ENCODE measurements around the gene POLH. TPM values are rescaled to one million over a fixed set of nuclear protein-coding genes. Genes with fewer than 3 reads are reported as not detected.
"Not testable (repeated sequence)": the region's sequence is repeated elsewhere in the genome, so short reads cannot be mapped to it uniquely, and the experiment has no call there.

Gene POLH
- total RNA-seq, result 26.4 and 31.2 TPM in 2 replicates

DNA sequence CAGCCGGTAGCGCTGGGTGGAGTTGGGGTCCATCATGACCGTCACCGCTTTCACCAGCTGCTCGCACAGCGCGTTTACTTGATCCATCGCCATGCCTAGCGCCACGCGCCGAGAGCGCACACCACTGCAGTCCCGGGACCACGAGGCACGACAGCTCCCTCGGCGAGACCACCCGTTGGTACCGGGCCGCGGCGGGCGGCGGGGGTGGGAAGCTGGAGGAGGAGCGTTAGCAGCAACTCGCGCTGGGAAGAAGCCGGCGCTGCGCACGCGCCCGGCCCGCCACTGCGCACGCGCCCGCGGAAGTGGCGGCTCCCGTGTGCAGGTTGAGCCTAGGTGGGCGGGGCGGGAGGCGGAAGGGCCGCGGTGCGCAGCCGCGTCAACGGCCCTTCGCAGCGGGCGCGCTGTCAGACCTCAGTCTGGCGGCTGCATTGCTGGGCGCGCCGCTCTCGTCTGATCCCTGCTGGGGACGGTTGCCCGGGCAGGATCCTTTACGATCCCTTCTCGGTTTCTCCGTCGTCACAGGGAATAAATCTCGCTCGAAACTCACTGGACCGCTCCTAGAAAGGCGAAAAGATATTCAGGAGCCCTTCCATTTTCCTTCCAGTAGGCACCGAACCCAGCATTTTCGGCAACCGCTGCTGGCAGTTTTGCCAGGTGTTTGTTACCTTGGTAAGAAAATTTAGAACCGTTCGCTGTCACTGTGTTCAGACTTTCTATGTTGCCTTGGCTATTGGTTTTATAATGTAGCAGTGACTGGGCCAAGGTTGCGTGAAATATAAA is at the start of gene POLH, which contains the start of gene XPO5:
POLH (plus strand) TSS at position 414 of the 780 bp plus-strand sequence. CDS start 6,135 bp downstream, outside the sequence.
XPO5 (minus strand) TSS at position 267 of the 780 bp plus-strand sequence; CDS start at position 93, 174 bp downstream.
- DNase-seq (ENCODE audit: low read depth, low spot score), result peak; percentile 75

DNA sequence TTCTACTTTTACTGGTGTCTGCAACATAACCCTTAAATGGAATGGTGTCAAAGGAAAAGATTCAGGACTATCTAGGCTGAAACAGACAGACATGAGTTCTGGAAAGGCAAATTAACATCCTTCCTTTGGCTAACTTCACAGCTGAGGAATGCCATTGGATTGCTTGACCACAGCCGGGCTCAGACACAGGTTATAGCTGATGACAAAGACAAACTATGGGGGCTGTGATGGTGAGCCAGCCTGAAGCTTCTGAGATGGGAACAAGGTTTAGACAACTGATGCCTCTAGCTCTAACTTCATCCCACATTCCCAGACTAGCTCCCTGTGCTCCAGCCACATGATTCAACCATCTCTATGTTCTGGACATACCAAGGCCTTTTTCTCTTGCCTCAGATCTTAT is 43.8 kb upstream of the POLH start:
- no peak for DNase-seq (ENCODE audit: low read depth, low spot score)

DNA sequence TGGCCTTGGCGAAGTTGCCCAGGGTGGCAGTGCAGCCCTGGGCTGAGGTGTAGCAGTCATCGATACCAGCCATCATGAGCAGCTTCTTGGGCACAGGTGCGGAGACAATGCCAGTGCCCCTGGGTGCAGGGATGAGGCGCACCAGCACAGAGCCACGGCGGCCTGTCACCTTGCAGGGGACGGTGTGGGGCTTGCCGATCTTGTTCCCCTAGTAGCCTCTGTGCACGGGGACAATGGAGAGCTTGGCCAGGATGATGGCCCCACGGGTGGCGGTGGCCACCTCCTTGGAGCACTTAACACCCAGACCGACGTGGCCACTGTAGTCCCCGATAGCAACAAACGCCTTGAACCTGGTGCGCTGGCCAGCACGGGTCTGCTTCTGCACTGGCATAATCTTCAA is 37.0 kb upstream of the POLH start:
- DNase-seq (ENCODE audit: low read depth, low spot score), result not testable (repeated sequence)

DNA sequence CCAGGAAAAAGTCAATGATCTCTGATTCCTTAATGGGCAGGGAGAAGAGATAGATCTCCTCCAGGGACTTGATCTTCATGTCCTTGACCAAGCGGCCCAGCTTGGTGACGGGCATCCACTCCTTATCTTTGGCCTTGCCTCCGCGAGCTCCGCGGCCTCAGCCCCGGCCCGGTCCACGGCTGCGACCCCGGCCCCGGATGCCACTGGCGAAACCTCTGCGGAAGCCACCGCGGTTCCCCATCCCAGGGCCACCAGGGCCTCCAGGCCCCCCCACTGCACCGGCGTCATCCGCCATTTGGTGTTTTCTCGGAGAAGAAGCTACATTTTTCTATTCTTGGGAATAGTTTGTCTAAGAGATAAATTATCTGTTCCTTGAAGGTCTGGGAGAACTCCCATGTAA is 36.6 kb upstream of the POLH start:
- DNase-seq (ENCODE audit: low read depth, low spot score), result not testable (repeated sequence)

DNA sequence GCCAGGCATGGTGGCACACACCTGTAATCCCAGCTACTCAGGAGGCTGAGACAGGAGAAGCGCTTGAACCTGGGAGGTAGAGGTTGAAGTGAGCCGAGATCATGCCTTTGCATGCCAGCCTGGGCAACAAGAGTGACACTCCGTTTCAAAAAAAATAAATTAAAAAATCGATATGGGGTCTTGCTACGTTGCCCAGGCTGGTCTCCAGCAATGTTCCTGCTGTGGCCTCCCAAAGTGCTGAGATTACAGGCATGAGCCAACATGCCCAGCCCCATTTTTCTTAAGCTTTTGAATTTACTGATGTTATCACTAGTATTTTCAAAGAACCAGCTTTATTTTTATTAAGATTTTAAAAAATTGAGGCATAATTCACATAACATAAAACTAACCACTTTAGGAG is 35.5 kb upstream of the POLH start:
- no peak for DNase-seq (ENCODE audit: low read depth, low spot score)

DNA sequence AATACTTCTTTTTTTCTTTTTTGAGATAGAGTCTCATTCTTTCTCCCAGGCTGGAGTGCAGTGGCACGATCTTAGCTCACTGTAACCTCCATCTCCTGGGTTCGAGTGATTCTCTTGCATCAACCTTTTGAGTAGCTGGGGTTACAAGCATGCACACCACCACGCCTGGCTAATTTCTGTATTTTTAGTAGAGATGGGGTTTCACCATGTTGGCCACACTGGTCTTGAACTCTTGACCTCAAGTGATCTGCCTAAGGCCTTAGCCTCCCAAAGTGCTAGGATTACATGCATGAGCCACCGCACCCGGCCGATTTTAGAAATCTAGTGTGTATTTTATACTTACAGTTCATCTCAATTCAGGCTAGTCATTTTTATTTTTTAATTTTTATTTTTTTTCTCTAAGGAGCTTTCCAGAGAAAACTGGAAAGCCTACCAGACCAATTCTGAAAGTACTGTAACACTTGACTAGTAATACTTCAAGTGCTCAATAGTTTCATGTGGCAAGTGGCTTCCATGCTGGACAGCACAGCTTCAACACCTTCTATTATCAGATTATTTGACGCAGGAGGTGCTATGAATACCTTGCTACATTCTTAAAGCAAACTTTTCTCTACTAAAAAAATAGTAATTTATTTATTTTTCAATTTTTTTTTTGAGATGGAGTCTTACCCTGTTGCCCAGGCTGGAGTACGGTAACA is 34.1 kb upstream of the POLH start:
- DNase-seq (ENCODE audit: low read depth, low spot score), result no peak

DNA sequence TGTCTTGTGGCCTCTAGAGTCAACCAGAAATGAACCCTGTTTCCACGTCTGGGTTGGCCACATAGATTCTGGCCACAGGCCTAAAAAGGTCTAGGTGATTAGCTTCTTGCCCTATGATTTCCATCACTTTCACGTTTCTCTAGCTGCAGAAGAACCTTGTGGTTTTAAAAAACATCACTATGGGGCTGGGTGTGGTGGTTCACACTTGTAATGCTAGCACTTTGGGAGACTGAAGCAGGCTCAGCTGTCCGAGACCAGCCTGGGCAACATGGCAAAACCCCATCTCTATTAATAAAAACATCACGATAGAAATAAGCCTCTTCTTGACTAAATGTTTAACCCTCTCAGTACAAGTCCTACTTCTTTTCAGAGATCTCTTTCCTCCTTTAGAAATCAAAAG is 31.5 kb upstream of the POLH start:
- DNase-seq (ENCODE audit: low read depth, low spot score), result no peak

DNA sequence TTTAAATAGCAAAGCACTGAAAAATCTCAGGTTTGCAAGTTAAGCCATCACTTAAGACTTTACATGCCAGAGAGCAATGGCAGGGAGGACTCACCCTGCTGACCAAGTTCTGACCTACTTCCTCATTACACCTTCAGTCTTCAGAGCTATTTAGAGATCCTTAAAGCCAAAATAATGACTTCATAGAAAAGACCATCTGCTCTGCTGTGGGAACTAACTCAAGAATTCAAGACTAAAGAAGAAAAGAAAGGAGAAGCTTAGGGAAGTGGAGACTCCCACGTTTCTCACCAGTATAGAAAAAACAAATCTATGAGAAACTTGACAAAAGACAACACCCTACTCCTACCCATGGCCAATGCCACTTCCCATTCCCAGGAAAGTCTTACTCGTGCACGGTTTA is 28.8 kb upstream of the POLH start:
- no peak for DNase-seq (ENCODE audit: low read depth, low spot score)

DNA sequence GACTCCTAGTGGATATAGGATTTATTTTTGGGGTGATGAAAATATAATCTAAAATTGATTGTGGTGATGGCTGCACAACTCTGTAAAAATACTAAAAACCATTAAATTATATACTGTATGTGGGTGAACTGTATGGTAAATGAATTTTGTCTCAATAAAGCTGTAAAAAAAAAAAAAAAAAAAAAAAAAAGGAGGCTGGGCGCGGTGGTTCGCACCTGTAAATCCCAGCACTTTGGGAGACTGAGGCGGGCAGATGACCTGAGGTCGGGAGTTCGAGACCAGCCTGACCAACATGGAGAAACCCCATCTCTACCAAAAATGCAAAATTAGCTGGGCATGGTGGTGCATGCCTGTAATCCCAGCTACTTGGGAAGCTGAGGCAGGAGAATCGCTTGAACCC is 18.4 kb upstream of the POLH start:
- not testable (repeated sequence) for DNase-seq (ENCODE audit: low read depth, low spot score)

DNA sequence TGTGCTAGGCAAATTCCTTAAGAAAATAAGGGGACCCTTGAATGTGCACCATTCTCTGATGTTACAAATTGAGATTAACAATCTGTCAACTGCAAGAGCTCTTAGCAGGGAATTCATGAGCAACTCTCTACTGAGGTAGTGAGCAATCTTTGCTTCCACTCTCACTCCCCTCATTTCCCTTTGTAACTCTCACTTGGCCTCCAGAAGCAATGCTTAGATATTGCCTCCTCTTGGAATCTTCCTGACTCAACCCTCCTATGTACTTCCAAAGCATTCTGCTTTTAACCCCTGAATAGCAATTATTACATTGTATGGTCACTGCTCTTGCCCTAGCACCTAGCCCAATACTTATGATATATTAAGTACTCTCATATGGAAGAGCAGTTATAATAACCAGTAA is 16.7 kb upstream of the POLH start:
- DNase-seq (ENCODE audit: low read depth, low spot score), result no peak

DNA sequence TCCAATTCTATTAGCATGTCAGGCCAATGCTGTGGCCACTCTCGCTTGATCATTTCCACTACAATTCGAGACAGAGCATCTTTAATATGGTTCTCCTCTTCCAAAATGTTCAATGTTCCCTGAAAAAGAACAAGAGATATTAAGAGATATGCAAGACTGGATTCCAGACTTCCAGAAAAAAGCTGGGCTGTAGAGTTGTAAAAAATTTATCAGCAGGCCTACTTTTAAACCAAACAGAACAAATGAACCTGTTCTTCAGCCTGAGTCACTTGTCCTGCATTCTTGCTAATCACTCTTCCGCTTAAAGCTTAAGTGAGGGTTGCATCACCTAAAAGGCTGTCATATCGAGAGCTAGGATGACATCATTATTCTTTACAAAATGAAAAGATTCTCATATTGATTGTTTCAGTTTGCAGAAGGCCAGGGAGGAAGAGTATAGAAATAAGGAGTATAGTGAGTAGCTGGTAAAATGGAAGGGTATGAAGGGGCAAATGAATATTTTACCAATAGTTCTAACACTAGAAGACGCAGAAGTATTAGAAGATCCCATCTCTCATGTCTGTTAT is 5.0 kb upstream of the POLH start:
- no peak for DNase-seq (ENCODE audit: low read depth, low spot score)

DNA sequence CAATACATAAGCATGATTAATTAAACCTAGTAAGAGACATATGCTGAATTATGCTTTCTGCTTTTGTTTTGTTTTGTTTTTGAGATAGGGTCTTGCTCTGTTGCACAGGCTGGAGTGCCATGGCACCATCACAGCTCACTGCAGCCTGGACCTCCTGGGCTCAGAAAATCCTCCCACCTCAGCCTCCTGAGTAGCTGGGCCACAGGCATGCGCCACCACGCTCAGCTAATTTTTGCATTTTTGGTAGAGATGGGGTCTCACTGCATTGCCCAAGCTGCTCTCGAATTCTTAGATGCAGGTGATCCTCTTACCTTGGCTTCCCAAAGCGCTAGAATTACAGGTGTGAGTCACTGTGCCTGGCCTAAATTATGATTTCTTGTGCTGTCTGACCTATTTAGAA is 4.0 kb upstream of the POLH start:
- no peak for DNase-seq (ENCODE audit: low read depth, low spot score)

DNA sequence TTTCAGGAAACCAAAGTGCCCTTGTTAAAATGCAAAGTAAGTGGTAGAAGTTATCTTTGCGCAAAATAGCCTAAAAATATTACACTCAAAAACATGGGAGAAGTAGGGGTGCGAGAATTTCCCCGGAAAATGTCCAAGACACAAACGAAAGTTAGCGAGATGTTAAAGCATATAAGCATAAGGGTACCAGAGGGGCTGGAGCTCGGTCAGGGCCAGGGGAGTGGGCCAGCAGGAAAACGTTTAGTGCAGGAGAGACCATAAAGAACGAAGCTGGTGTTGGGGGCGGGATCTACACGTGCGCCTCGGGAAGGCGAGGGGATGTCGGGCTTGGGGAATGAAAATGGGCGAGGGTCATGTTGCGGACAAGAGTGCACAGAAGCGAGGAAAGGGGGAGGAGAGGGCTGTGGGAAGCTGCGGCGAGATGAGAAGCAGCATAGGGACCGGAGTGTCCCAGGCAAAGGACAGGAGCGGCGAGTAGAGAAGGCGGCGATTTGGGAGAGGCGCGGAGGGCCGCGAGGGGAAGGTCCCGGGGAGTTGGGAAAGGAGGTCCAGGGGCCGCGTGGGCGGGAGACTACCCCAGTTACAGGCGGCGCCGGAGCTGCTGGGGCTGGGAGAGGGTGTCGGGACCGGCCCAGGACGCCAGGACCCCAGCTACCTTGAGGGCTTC is 747 bp upstream of the POLH start:
- DNase-seq (ENCODE audit: low read depth, low spot score), result no peak

DNA sequence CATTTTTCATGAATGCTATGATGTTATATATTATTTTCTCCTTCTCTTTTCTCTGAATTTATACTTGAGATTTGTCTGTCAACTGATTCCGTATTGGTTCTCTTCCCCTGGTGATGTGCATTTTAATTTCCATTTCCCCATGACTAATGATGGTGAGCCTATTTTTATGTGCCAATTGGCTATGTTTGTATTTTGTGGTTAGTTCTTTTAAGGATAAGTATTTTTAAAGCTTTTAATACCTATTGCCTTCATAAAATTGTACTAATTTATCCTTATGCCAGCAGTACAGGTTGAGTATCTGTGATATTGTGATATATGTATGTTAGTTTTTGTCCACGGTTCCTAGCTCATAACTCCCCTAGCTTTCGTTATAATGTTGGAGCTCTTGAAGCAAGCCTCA is 2.8 kb downstream of the POLH start:
- DNase-seq (ENCODE audit: low read depth, low spot score), result no peak

DNA sequence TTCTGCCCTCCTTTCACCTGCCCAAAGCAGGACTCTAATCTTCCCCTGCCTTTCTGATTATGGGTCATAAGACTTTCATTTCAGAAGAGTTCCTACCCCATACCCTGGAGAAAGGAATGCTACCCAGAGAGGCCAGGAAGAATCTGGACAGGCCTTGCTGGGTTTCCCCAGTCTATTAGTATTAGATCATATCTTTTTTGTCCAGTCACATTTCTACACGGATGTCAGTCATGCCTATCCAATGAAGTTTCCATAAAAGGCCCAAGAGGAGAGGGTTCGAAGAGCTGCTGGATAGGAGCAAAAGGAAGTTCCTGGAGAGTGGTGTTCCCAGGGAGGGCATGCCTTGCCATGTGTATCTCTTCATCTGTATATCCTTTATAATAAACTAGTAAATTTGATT is 3.2 kb downstream of the POLH start:
- no peak for DNase-seq (ENCODE audit: low read depth, low spot score)

DNA sequence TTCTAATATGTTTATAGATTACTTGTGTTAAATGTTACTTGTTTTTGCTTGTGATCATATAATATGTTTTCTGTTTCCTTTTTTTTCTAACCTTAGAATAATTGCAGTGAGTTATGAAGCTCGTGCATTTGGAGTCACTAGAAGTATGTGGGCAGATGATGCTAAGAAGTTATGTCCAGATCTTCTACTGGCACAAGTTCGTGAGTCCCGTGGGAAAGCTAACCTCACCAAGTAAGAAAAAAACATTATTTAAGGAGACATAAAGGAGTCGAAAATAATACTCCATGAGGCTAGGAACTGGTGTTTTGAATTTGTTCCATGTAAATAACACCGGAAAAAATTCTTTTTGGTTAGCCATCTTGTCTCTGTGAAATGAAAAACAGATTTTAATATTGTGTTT is 6.9 kb downstream of the POLH start:
- DNase-seq (ENCODE audit: low read depth, low spot score), result no peak

DNA sequence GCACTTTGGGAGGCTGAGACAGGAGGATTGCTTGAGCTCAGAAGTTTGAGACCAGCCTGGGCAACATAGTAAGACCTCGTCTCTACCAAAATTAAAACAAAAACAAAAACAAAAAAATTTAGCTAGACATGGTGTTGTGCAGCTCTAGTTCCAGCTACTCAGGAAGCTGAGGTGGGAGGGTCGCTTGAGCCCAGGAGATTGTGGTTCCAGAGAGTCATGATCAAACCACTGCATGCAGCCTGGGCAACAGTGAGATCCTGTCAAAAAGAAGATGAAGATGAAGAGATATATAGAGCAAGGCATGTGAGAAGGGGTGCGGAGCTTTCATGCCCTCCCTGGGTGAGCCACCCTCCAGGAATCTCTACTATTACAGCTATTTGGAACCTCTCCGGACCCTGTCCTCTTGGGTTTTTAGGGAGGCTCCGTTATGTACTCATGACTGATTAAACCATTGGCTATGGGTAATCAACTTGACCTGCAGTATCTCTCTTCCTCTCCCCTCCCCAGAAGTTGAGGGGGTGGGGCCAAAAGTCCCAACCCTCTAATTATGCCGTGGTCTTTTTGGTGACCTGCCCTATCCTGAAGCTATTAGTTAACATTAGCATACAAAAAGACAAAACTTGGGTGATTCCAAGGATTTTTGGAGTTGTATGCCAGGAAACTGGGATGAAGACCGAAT is 9.0 kb downstream of the POLH start:
- no peak for DNase-seq (ENCODE audit: low read depth, low spot score)

DNA sequence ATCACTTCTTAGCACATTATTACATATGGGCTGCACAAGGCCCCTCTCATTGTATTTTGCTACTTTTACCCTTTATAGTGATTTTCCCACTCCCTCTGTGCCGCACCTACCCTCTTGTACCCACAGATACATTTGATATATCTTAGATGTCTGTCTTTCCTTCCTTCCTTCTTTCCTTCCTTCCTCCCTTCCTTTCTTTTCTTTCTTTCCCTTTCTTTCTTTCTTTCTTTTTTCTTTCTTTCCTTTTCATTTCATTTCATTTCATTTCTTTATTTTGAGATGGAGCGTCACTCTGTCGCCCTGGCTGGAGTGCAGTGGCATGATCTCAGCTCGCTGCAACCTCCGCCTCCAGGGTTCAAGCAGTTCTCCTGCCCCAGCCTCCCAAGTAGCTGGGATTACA is 12.2 kb downstream of the POLH start:
- no peak for DNase-seq (ENCODE audit: low read depth, low spot score)

DNA sequence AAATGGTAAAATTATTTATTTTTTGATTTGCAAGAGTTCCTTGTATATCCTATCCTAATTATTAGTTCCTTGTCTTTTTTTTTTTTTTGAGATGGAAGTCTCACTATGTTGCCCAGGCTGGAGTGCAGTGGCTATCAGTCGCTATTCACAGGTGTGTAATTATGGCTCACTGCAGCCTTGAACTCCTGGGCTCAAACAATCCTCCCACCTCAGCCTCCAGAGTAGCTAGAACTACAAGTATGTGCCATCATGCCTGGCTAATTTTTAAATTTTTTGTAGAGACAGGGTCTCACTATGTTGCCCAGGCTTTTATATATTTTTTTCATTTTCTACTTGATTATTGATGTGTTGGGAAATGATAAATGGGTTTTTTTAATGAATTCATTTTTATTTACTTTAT is 13.6 kb downstream of the POLH start:
- not testable (repeated sequence) for DNase-seq (ENCODE audit: low read depth, low spot score)

DNA sequence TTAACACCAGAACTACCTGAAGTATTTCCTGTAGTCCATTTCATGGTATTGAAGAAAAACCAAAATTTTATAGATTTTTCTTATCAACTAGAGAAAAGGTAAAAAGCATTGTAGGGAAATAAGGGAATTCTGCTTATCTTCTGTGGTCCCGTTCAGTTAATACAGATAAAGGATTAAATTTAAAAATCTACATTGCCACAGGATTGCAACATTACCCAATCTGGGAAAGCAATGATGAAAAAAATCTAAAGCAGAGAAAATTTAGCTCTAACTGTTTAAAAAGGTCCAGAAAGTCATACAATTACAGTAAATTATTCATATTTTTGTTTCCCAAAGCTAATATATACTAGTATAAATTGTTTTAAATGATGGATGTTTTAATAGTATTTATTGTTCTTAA is 18.0 kb downstream of the POLH start:
- no peak for DNase-seq (ENCODE audit: low read depth, low spot score)

DNA sequence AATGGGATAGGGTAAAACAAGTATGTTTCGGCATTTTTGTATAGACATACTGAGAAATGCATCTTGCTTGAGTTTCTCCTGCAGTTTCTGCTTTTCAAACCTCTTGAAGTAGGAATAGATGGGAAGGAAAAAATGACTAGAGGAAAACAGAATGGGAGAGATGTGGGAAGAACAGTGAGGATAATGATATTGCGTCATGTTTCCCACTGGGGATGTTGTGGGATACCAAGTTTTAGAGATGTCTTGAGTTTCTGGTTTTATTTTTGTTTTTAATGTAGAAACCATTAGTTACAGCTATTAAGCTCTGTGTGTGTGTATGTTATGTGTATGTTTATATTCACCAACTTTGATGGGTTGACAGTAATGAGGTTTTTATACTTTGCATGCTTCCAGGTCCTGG is 24.6 kb downstream of the POLH start:
- DNase-seq (ENCODE audit: low read depth, low spot score), result no peak
